ENCODE results near the gene MFAP4.

Gene MFAP4

GRCh38 chr17:19386974-19387920 is at the start of gene MFAP4:
MFAP4 (minus strand) TSS chr17:19387190; CDS start chr17:19387155, 35 bp downstream.
- no peak for DNase-seq (ENCODE audit: low read depth in 2 of 2)

- DNase-seq (ENCODE audit: low read depth in 2 of 2), result no peak
These were observed 46.8 kb upstream of the MFAP4 start for GRCh38 chr17:19433727-19434340.

DNA sequence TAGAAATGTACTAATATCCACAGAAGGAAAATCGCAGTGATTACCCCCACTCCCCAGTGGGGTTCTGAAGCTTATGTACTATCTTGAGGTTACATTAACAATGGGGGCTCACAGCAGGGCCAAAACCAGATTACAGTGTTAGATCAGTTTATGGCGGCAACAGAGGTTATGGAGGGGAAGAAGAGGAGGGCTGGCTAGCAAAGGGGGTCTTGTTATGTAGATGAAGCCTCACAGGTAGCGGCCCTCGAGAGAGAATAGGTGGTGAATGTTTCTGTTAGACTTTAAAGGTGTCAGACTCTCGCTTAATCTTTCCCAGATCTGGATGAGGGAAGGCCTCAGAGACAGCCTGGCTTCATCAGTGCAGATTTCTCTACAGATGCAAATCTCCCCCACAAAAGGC is 46.3 kb upstream of the MFAP4 start:
- DNase-seq (ENCODE audit: low read depth in 2 of 2), result no peak

- no peak for DNase-seq (ENCODE audit: low read depth in 2 of 2)
These were observed 44.7 kb upstream of the MFAP4 start for GRCh38 chr17:19431691-19432090.

DNA sequence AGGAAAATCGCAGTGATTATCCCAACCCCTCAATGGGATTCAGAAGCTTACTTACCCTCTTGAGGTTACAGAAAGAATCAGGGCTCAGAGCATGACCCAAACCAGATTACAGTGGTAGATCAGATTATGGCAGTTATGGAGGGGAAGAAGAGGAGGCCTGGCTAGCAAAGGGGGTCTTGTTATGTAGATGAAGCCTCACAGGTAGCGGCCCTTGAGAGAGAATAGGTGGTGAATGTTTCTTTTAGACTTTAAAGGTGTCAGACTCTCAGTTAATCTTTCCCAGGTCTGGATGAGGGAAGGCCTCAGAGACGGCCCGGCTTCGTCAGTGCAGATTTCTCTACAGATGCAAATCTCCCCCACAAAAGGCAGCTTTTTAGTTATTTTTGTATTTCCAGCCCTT is 39.6 kb upstream of the MFAP4 start:
- no peak for DNase-seq (ENCODE audit: low read depth in 2 of 2)

DNA sequence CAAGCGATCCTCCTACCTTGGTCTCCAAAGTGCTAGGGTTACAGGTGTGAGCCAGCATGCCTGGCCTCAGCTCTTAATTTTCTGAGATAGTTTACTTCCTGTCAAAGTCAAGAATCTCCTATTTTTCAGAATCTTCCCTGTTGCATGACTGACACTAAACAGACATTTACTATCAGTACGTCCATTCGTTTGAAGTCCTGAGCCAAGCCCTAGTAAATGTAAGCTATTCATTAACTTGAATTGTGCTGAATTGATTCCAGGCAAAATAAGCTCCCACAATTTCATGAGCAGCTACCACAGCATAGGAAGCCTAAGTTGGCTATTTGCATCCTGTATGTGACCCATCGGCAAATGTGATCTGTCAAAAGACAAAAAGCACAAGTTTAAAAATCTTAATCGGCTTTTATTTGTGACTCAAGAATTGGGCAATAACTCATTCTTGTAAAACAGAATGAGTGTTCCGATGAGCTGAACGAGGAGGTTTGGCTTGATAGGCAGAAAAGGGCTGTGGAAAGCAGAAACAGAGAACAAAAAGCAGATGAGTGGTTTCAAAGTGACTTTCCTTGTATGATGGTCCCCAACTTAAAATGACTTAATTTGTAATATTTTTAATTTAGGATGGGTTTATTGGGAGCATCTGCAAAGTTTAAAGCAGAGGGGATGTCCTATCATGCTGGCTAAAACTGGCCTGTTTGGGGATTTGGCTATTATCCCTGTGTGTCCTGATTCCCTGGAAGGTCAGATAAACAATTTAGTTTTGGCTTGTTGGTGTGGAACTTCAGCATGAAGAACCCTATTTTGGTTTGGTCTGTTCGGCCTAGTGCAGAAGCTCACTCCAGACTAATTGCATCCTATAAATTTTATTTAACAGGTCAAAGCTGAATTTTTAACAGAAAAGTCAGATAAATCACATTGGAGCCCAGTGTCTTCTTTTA is 38.2 kb upstream of the MFAP4 start:
- DNase-seq (ENCODE audit: low read depth in 2 of 2), result no peak

GRCh38 chr17:19421926-19422325 is 34.9 kb upstream of the MFAP4 start:
- DNase-seq (ENCODE audit: low read depth in 2 of 2), result no peak

GRCh38 chr17:19421219-19421618 is 34.2 kb upstream of the MFAP4 start:
- DNase-seq (ENCODE audit: low read depth in 2 of 2), result no peak

GRCh38 chr17:19418251-19418992 is 31.4 kb upstream of the MFAP4 start:
- DNase-seq (ENCODE audit: low read depth in 2 of 2), result peak in 1 of 2 donors; percentile 2

GRCh38 chr17:19417611-19418010 is 30.6 kb upstream of the MFAP4 start:
- no peak for DNase-seq (ENCODE audit: low read depth in 2 of 2)

- DNase-seq (ENCODE audit: low read depth in 2 of 2), result no peak
These were observed 29.1 kb upstream of the MFAP4 start for GRCh38 chr17:19415806-19416775.

- no peak for DNase-seq (ENCODE audit: low read depth in 2 of 2)
These were observed 28.3 kb upstream of the MFAP4 start for GRCh38 chr17:19415311-19415710.

GRCh38 chr17:19414396-19415280 is 27.6 kb upstream of the MFAP4 start:
- DNase-seq (ENCODE audit: low read depth in 2 of 2), result no peak

- no peak for DNase-seq (ENCODE audit: low read depth in 2 of 2)
These were observed 26.8 kb upstream of the MFAP4 start for GRCh38 chr17:19413761-19414160.

DNA sequence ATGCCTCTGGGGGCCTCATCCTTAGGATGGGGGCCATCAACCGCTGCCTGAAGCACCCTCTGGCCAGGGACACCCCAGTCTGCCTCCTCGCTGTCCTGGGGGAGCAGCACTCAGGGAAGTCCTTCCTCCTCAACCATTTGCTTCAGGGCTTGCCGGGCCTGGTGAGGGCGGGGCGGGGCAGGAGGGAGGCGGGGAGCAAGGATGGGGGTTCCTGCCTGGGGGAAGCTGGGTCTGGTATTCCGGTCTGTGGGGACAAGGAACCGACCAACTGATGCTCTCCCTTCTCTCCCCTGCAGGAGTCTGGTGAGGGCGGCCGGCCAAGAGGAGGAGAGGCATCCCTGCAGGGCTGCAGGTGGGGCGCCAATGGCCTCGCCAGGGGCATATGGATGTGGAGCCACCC is 26.0 kb upstream of the MFAP4 start:
- DNase-seq (ENCODE audit: low read depth in 2 of 2), result no peak

GRCh38 chr17:19412510-19412909 is 25.5 kb upstream of the MFAP4 start:
- DNase-seq (ENCODE audit: low read depth in 2 of 2), result no peak

DNA sequence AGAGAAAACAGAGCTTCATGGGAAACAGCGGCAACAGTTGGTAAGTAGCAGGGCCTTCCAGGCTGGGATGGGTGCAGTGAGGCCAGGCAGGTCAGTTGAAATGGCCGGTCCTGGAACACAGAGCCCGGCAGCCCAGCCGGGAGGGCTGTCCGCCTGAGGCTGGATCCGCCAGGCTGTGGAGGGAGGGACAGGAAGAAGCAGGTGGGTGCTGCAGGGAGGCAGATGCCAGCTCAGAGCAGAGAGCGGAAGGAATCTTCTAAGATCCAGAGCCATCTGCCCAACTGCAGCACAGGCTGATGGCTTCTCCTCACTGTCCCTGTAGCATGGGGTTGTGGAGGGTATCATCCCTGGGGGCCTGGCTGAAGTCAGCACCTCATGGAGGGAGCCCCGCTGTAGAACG is 24.6 kb upstream of the MFAP4 start:
- DNase-seq (ENCODE audit: low read depth in 2 of 2), result no peak

DNA sequence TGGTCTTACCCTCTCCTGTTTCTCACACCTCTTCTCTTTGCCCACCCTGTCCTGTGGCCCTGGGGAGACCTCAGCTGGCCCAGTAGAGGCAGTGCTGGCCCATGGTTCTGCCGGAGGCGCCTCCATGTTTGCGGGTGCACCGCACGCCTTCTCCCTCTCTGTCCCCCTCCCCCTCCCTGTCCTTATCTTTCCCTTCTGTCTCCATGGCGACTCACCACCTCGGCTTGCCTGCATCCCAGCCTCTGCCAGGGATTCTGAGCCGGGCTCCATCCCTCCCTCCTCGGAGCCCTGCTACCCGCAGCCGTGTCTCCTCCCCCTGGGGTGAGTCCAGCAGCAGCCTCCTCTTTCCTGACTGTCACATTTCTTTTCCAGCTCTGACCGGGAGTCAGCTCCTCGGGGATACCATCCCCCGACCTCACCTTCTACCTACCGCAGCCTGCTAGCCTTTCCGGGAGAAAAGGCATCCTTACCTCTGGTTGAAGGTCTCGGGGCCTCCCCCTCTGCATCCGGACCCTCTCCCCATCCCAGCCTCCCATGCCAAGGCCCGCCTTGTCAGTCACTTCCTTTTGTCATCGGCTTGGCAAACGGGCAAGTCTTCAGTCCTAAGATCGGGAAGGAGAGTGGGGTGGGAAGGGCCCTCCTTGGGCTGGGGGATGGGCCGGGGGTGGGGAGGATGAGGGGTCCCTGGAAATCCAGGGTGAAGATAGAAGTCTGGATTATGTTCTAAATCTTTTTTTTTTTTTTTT is 24.1 kb upstream of the MFAP4 start, which contains the start of gene RNF112:
RNF112 (plus strand) TSS at position 358 of the 746 bp plus-strand sequence; CDS start at position 535, 177 bp downstream.
- no peak for DNase-seq (ENCODE audit: low read depth in 2 of 2)
